H1 (cell line): ENCODE results near the gene CCDC88C. TPM values are rescaled to one million over a fixed set of nuclear protein-coding genes. Genes with fewer than 3 reads are reported as not detected.

ENCODE experiments used
- ATF3 ChIP-seq: IDR thresholded peaks from 2 replicates; pipeline ENCODE4 v1.6.1; 2011; ENCODE audit warnings: low read depth, mild to moderate bottlenecking, low read length; ENCODE audit not compliant: insufficient read depth
- E2F6 ChIP-seq: IDR thresholded peaks from 2 replicates; pipeline ENCODE4 v1.6.1; 2012; ENCODE audit warnings: inconsistent platforms
- GABPA ChIP-seq: IDR thresholded peaks from 2 replicates; pipeline ENCODE4 v1.6.1; 2011; ENCODE audit warnings: mild to moderate bottlenecking, low read length, moderate library complexity, borderline replicate concordance; ENCODE audit not compliant: insufficient read depth
- HDAC2 ChIP-seq, 2 experiments: fragments of 300-600 bp in 1 of 2; sonication (generic) in 1 of 2; IDR thresholded peaks; 2 replicates each; pipeline ENCODE4 v1.6.1; 2011 to 2012; ENCODE audit warnings: low read depth in 2 of 2, low read length in 2 of 2, mild to moderate bottlenecking in 2 of 2, moderate library complexity in 2 of 2, borderline replicate concordance in 1 of 2, inconsistent platforms in 1 of 2
- HDAC6 ChIP-seq: IDR thresholded peaks from one replicate; pipeline ENCODE4 v1.7.1; 2012; ENCODE audit warnings: low read depth, mild to moderate bottlenecking, inconsistent platforms, low read length, moderate library complexity
- KDM5A ChIP-seq: fragments of 200-600 bp; IDR thresholded peaks from 2 replicates; pipeline ENCODE4 v1.7.1; 2012; ENCODE audit warnings: mild to moderate bottlenecking, low read length, inconsistent platforms, mixed read lengths
- MAX ChIP-seq: IDR thresholded peaks from 2 replicates; pipeline ENCODE4 v1.6.1; 2012; ENCODE audit warnings: inconsistent platforms
- POLR2AphosphoS5 ChIP-seq: IDR thresholded peaks from 2 replicates; pipeline ENCODE4 v1.6.1; 2011; ENCODE audit warnings: low read depth, low read length
- POU5F1 ChIP-seq: IDR thresholded peaks from 2 replicates; pipeline ENCODE4 v1.6.1; 2011; ENCODE audit warnings: low read depth, mild to moderate bottlenecking, low read length, moderate library complexity
- RFX5 ChIP-seq: IDR thresholded peaks from 2 replicates; pipeline ENCODE4 v1.6.1; 2011; ENCODE audit warnings: low read depth, low read length, improper control_type of control experiment, borderline replicate concordance
- RNF2 ChIP-seq: fragments of 200-900, 300-1000 bp; sonication (generic); IDR thresholded peaks from 2 replicates; pipeline ENCODE4 v1.7.1; 2016; ENCODE audit warnings: borderline replicate concordance, low read depth, mild to moderate bottlenecking, antibody characterized with exemption, low read length; ENCODE audit not compliant: poor library complexity, severe bottlenecking; ENCODE audit errors: missing control alignments
- SIRT6 ChIP-seq: IDR thresholded peaks from one replicate; pipeline ENCODE4 v1.7.1; 2012; ENCODE audit warnings: low read length, inconsistent platforms
- SIX5 ChIP-seq: IDR thresholded peaks from 2 replicates; pipeline ENCODE4 v1.6.1; 2011; ENCODE audit warnings: mild to moderate bottlenecking, low read depth, low read length
- SP1 ChIP-seq: IDR thresholded peaks from 2 replicates; pipeline ENCODE4 v1.6.1; 2011; ENCODE audit warnings: low read depth, low read length
- SRF ChIP-seq: IDR thresholded peaks from 2 replicates; pipeline ENCODE4 v1.6.1; 2011; ENCODE audit warnings: mild to moderate bottlenecking, low read depth, low read length, moderate library complexity
- TAF1 ChIP-seq: IDR thresholded peaks from 2 replicates; pipeline ENCODE4 v1.6.1; 2011; ENCODE audit warnings: mild to moderate bottlenecking, low read depth, low read length
- TBP ChIP-seq: IDR thresholded peaks from 2 replicates; pipeline ENCODE4 v1.6.1; 2011; ENCODE audit warnings: low read depth, low read length, improper control_type of control experiment
- TEAD4 ChIP-seq: IDR thresholded peaks from 2 replicates; pipeline ENCODE4 v1.6.1; 2012; ENCODE audit warnings: low read depth, low read length, inconsistent platforms, mixed read lengths
- USF2 ChIP-seq: IDR thresholded peaks from 2 replicates; pipeline ENCODE4 v1.6.1; 2011; ENCODE audit warnings: low read length, improper control_type of control experiment
- YY1 ChIP-seq: IDR thresholded peaks from 2 replicates; pipeline ENCODE4 v1.6.1; 2011; ENCODE audit warnings: low read depth, mild to moderate bottlenecking, low read length
- ZNF274 ChIP-seq: IDR thresholded peaks from 2 replicates; pipeline ENCODE4 v1.7.0; 2012; ENCODE audit warnings: low read length, borderline replicate concordance; ENCODE audit errors: extremely low read depth
- polyA plus RNA-seq, 7 experiments: library from polyadenylated mRNA; depleted of rRNA in 3 of 7; stranded (reverse) in 5 of 7; unstranded in 2 of 7; fragments of >200 nt in 5 of 7; fragments of 200-250 nt in 2 of 7; gene quantifications; 1 replicate in 5 of 7; 2 replicates in 1 of 7; 4 replicates in 1 of 7; pipeline versions ENCODE4 v1.2.1 to v1.2.3, GENCODE V29; 2011 to 2013; ENCODE audit warnings: missing spikeins in 2 of 7, mixed read lengths in 2 of 7
- total RNA-seq: library from RNA; stranded (reverse); fragmentation: NEBNext Ultra II Directional; extraction: Animal tissue kit (Norgen Biotek cat#: 25700); gene quantifications from 2 replicates; pipeline ENCODE4 v1.2.1, GENCODE V29; 2021
- TF ChIP-seq, protein P1 (sequence below): IDR thresholded peaks from 2 replicates; pipeline ENCODE4 v1.6.1; 2012; ENCODE audit warnings: low read length, inconsistent platforms

CCDC88C gene
- total and polyA plus RNA-seq, 2 of the 8 experiments (the other 6 are each of a cell fraction or from before 2014, with no cell fraction given) = 10.3 to 57.7 TPM

GRCh38 chr14:91286530-91286937, 131.1 kb downstream of the CCDC88C start (continued):
- TF ChIP-seq MAX (no peak), KDM5A (no peak), SIRT6 (no peak), USF2 (no peak), TBP (peak; percentile 47; the same call in 1 of the 2 replicates), SRF (no peak), GABPA (no peak), ZNF274 (no peak), POU5F1 (no peak), TEAD4 (no peak), TAF1 (no peak), RNF2 (no peak), RFX5 (no peak), YY1 (no peak), HDAC6 (no peak), HDAC2 (IDR thresholded peaks at IDR 0.05; ENCODE audit: borderline replicate concordance in 1 of 2, low read depth in 2 of 2, low read length in 2 of 2) (no peak), POLR2AphosphoS5 (no peak; the same call in 1 of the 2 replicates), SP1 (no peak), ATF3 (no peak), SIX5 (no peak), E2F6 (no peak)
- TF ChIP-seq, protein P1, sequence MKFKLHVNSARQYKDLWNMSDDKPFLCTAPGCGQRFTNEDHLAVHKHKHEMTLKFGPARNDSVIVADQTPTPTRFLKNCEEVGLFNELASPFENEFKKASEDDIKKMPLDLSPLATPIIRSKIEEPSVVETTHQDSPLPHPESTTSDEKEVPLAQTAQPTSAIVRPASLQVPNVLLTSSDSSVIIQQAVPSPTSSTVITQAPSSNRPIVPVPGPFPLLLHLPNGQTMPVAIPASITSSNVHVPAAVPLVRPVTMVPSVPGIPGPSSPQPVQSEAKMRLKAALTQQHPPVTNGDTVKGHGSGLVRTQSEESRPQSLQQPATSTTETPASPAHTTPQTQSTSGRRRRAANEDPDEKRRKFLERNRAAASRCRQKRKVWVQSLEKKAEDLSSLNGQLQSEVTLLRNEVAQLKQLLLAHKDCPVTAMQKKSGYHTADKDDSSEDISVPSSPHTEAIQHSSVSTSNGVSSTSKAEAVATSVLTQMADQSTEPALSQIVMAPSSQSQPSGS = no peak
